GM23338 (cell line): ENCODE measurements around the gene CFAP251. TPM values are rescaled to one million over a fixed set of nuclear protein-coding genes. Genes with fewer than 3 reads are reported as not detected.

Experiments used
- ATAC-seq: fragments of 200-7000 bp; cut with Tn5 transposase; 3 replicates; pipeline ENCODE4 v1.9.1; 2020
- DNase-seq: peaks from one replicate; pipeline ENCODE4 v3.0.0-alpha.2; 2015; ENCODE audit warnings: low spot score
- H2AFZ ChIP-seq: fragments of 200-600 bp; sonication (generic); 2 replicates; pipeline ENCODE4 v1.8.0; 2016; ENCODE audit warnings: antibody characterized with exemption, mild to moderate bottlenecking, moderate library complexity
- H3F3A ChIP-seq: fragments of 200-600 bp; sonication (generic); replicated peaks from 2 replicates; pipeline ENCODE4 v1.8.0; 2017; ENCODE audit warnings: antibody characterized with exemption, mixed run types, low read depth
- H3K27ac ChIP-seq: fragments of 200-600 bp; sonication (generic); 2 replicates; pipeline ENCODE4 v1.6.1; 2016; ENCODE audit warnings: low read depth
- H3K27me3 ChIP-seq: fragments of 200-600 bp; sonication (generic); 2 replicates; pipeline ENCODE4 v1.8.0; 2016; ENCODE audit warnings: mild to moderate bottlenecking, mixed run types, moderate library complexity; ENCODE audit not compliant: insufficient read depth
- H3K36me3 ChIP-seq: fragments of 200-600 bp; sonication (generic); 2 replicates; pipeline ENCODE4 v1.8.0; 2016; ENCODE audit warnings: mild to moderate bottlenecking; ENCODE audit not compliant: insufficient read depth
- H3K4me1 ChIP-seq: fragments of 200-600 bp; sonication (generic); 2 replicates; pipeline ENCODE4 v1.8.0; 2016; ENCODE audit warnings: mild to moderate bottlenecking, moderate library complexity; ENCODE audit not compliant: insufficient read depth
- H3K4me2 ChIP-seq: fragments of 200-600 bp; sonication (generic); 2 replicates; pipeline ENCODE4 v1.7.1; 2017; ENCODE audit warnings: mixed run types
- H3K4me3 ChIP-seq: fragments of 200-600 bp; sonication (generic); 2 replicates; pipeline ENCODE4 v1.6.1; 2016; ENCODE audit warnings: mixed run types
- H3K79me2 ChIP-seq: fragments of 200-600 bp; sonication (generic); replicated peaks from 2 replicates; pipeline ENCODE4 v1.8.0; 2017; ENCODE audit warnings: mild to moderate bottlenecking; ENCODE audit not compliant: insufficient read depth
- H3K9me2 ChIP-seq: fragments of 200-600 bp; sonication (generic); 2 replicates; pipeline ENCODE4 v1.8.0; 2017; ENCODE audit not compliant: insufficient read depth
- H4K20me1 ChIP-seq: fragments of 200-600 bp; sonication (generic); replicated peaks from 2 replicates; pipeline ENCODE4 v1.8.0; 2017; ENCODE audit warnings: mild to moderate bottlenecking; ENCODE audit not compliant: insufficient read depth
- H3K27ac Mint-ChIP-seq: 2 replicates; pipeline ENCODE4 v1.8.0; 2020; ENCODE audit warnings: inconsistent platforms, mild to moderate bottlenecking, moderate library complexity, mixed read lengths
- H3K27me3 Mint-ChIP-seq: 3 replicates; pipeline ENCODE4 v1.8.0; 2022; ENCODE audit warnings: low read depth, mild to moderate bottlenecking, moderate library complexity, mixed read lengths, inconsistent platforms; ENCODE audit not compliant: insufficient read depth, poor library complexity
- H3K36me3 Mint-ChIP-seq: 3 replicates; pipeline ENCODE4 v1.8.0; 2021; ENCODE audit warnings: low read depth, mild to moderate bottlenecking, inconsistent platforms, moderate library complexity, mixed read lengths
- H3K4me1 Mint-ChIP-seq: 3 replicates; pipeline ENCODE4 v1.8.0; 2020; ENCODE audit warnings: mild to moderate bottlenecking, inconsistent platforms, mixed read lengths
- H3K4me3 Mint-ChIP-seq: 3 replicates; pipeline ENCODE4 v1.8.0; 2021; ENCODE audit warnings: moderate library complexity, mild to moderate bottlenecking, inconsistent platforms, mixed read lengths
- H3K9me3 Mint-ChIP-seq: 3 replicates; pipeline ENCODE4 v1.8.0; 2020; ENCODE audit warnings: moderate library complexity, mild to moderate bottlenecking, inconsistent platforms, mixed read lengths
- CREB1 ChIP-seq: fragments of 250-450 bp; sonication (Bioruptor Pico); IDR thresholded peaks from 2 replicates; pipeline ENCODE4 v1.5.0; 2020; ENCODE audit warnings: low read depth, mild to moderate bottlenecking, moderate library complexity
- CTCF ChIP-seq, 2 experiments: fragments of 200-600 bp in 1 of 2; sonication (generic) in 1 of 2; conservative IDR thresholded peaks; 2 replicates each; pipeline versions ENCODE4 v1.5.1 to v1.6.1; 2016 to 2017; ENCODE audit warnings: antibody characterized with exemption in 2 of 2, low read depth in 2 of 2, mild to moderate bottlenecking in 2 of 2, moderate library complexity in 1 of 2
- EZH2phosphoT487 ChIP-seq: fragments of 200-600 bp; sonication (generic); IDR thresholded peaks from one replicate; pipeline ENCODE4 v1.8.1; 2018; ENCODE audit warnings: antibody characterized with exemption; ENCODE audit not compliant: unreplicated experiment
- NANOG ChIP-seq: IDR thresholded peaks from 2 replicates; pipeline ENCODE4 v1.6.1; 2016; ENCODE audit warnings: antibody characterized with exemption, borderline replicate concordance
- POLR2AphosphoS5 ChIP-seq: IDR thresholded peaks from 2 replicates; pipeline ENCODE4 v1.6.1; 2016; ENCODE audit warnings: antibody characterized with exemption, low read depth
- REST ChIP-seq: IDR thresholded peaks from one replicate; pipeline ENCODE4 v1.6.1; 2018; ENCODE audit warnings: antibody characterized with exemption; ENCODE audit not compliant: unreplicated experiment
- ZNF114 ChIP-seq: fragments of 250-450 bp; sonication (Bioruptor Pico); IDR thresholded peaks from 2 replicates; pipeline ENCODE4 v1.5.0; 2020; ENCODE audit warnings: mild to moderate bottlenecking, moderate library complexity
- ZNF462 ChIP-seq: fragments of 250-450 bp; sonication (Bioruptor Pico); IDR thresholded peaks from 2 replicates; pipeline ENCODE4 v1.5.0; 2020; ENCODE audit warnings: mild to moderate bottlenecking, moderate library complexity
- polyA plus RNA-seq: library from polyadenylated mRNA; unstranded; fragments of >200 nt; fragmentation: Nextera tagmentation; extraction: Ambion mirVana; gene quantifications from 2 replicates; pipeline ENCODE4 v1.2.1, GENCODE V29; 2016
- total RNA-seq: library from RNA; depleted of rRNA; stranded (reverse); fragments of >200 nt; shearing (Covaris generic); gene quantifications from 2 replicates; pipeline ENCODE4 v1.2.3, GENCODE V29; 2014

The CFAP251 gene
- total and polyA plus RNA-seq, 2 experiments from 2014 or later: 1.4 to 2.5 TPM

- Histone ChIP-seq H3K4me3 (peak within 1 kb of the TSS; percentile 61), H3K27ac (peak within 1 kb of the TSS; percentile 78), H3K36me3 (no peaks in the 10 kb centered on the region), H2AFZ (peak within 1 kb of the TSS; percentile 81; the same call in 1 of the 2 replicates), H4K20me1 (peaks cover 12% of the 10 kb centered on the region), H3K4me1 (peaks cover 10% of the 10 kb centered on the region; the same call in 1 of the 2 replicates), H3K9me2 (peaks cover 8% of the 10 kb centered on the region; the same call in 1 of the 2 replicates), H3K4me2 (peak within 1 kb of the TSS; percentile 71), H3K27me3 (peaks cover 10% of the 10 kb centered on the region), H3F3A (peaks cover 12% of the 10 kb centered on the region), H3K79me2 (peaks cover 11% of the 10 kb centered on the region; the same call in 1 of the 2 replicates)
- H3K4me1 Mint-ChIP-seq: peaks cover 15% of the 10 kb centered on the region
- DNase-seq (peak; percentile 98), ATAC-seq (peak; percentile 92)
- H3K4me3 Mint-ChIP-seq: peak within 1 kb of the TSS; percentile 96
- peaks cover 19% of the 10 kb centered on the region for H3K27me3 Mint-ChIP-seq
- H3K9me3 Mint-ChIP-seq: no peaks in the 10 kb centered on the region; the same call in 2 of the 3 replicates
- peak within 1 kb of the TSS; percentile 99 for H3K27ac Mint-ChIP-seq
- TF ChIP-seq CTCF (conservative IDR thresholded peaks at IDR 0.05; ENCODE audit: low read depth in 2 of 2): peak; percentile 67 to 75
- TF ChIP-seq CREB1 (CRISPR knock-in tag): peak; percentile 31; the same call in 1 of the 2 replicates
- no peak for TF ChIP-seq EZH2phosphoT487
- peak; percentile 98 for TF ChIP-seq NANOG
- TF ChIP-seq ZNF114 (CRISPR knock-in tag): no peak
- peak; percentile 62 for TF ChIP-seq POLR2AphosphoS5
- H3K36me3 Mint-ChIP-seq: peaks cover 7% of the 10 kb centered on the region; the same call in 1 of the 3 replicates
Observed at GRCh38 chr12:121888478-121889273, 29.7 kb upstream of the CFAP251 start, which contains the start of gene PSMD9. PSMD9 (plus strand) TSS chr12:121888790; CDS start chr12:121888857, 67 bp downstream.

- Histone ChIP-seq H3K4me3 (peak overlapping the region; percentile 61), H3K27me3 (peaks cover 10% of the 10 kb centered on the region), H2AFZ (no peak overlapping the region), H3K9me2 (peaks cover 8% of the 10 kb centered on the region; the same call in 1 of the 2 replicates), H3K4me2 (peak overlapping the region; percentile 71), H3F3A (peaks cover 12% of the 10 kb centered on the region), H3K27ac (no peak overlapping the region), H4K20me1 (peaks cover 17% of the 10 kb centered on the region), H3K79me2 (peaks cover 11% of the 10 kb centered on the region; the same call in 1 of the 2 replicates), H3K4me1 (peaks cover 16% of the 10 kb centered on the region; the same call in 1 of the 2 replicates), H3K36me3 (no peaks in the 10 kb centered on the region)
- Mint-ChIP-seq H3K4me1 (peaks cover 19% of the 10 kb centered on the region), H3K27ac (peak overlapping the region; percentile 99), H3K36me3 (peaks cover 7% of the 10 kb centered on the region; the same call in 1 of the 3 replicates), H3K4me3 (peak overlapping the region; percentile 96), H3K9me3 (no peaks in the 10 kb centered on the region; the same call in 2 of the 3 replicates), H3K27me3 (peaks cover 19% of the 10 kb centered on the region)
- TF ChIP-seq REST (no peak), CREB1 (CRISPR knock-in tag) (no peak), ZNF462 (CRISPR knock-in tag) (no peak)
- DNase-seq (no peak), ATAC-seq (no peak)
Observed at GRCh38 chr12:121889274-121889624, 29.1 kb upstream of the CFAP251 start.
